ENCODE data around the gene TM2D3.

The TM2D3 gene

DNA sequence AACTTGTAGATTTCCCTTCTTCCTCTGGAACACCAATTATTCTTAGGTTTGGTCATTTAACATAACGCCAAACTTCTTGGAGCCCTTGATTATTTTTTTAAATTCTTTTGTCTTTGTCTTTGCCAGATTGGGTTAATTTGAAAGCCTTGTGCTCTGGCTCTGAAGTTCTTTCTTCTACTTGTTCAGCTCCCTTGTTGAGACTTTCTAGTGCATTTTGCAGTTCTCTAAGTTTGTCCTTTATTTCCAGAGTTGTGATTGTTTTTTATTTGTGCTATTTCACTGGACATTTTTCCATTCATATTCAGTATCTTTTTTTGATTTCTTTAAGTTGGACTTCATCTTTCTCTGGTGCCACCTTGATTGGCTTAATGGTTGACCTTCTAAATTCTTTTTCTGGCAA, 55.5 kb downstream of the TM2D3 start:
- Mint-ChIP-seq H3K27ac (no peak overlapping the region), H3K27me3 (ENCODE audit: low read depth) (peaks cover 4% of the 10 kb centered on the region), H3K9me3 (peaks cover 35% of the 10 kb centered on the region), H3K4me1 (peaks cover 12% of the 10 kb centered on the region), H3K36me3 (ENCODE audit: low read depth) (no peaks in the 10 kb centered on the region), H3K4me3 (no peak overlapping the region)
- TF ChIP-seq, protein P1, sequence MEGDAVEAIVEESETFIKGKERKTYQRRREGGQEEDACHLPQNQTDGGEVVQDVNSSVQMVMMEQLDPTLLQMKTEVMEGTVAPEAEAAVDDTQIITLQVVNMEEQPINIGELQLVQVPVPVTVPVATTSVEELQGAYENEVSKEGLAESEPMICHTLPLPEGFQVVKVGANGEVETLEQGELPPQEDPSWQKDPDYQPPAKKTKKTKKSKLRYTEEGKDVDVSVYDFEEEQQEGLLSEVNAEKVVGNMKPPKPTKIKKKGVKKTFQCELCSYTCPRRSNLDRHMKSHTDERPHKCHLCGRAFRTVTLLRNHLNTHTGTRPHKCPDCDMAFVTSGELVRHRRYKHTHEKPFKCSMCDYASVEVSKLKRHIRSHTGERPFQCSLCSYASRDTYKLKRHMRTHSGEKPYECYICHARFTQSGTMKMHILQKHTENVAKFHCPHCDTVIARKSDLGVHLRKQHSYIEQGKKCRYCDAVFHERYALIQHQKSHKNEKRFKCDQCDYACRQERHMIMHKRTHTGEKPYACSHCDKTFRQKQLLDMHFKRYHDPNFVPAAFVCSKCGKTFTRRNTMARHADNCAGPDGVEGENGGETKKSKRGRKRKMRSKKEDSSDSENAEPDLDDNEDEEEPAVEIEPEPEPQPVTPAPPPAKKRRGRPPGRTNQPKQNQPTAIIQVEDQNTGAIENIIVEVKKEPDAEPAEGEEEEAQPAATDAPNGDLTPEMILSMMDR (IDR thresholded peaks at IDR 0.05; ENCODE audit: unreplicated experiment in 3 of 3), result no peak
